CD4-positive, alpha-beta T cell (primary cell): Measurements from ENCODE around the gene SPTBN1. TPM values are rescaled to one million over a fixed set of nuclear protein-coding genes. Genes with fewer than 3 reads are reported as not detected.

Experiments used
- ATAC-seq: fragments of 200-7000 bp; cut with Tn5 transposase; one replicate; pipeline ENCODE4 v1.10.0; 2022; ENCODE audit warnings: mild to moderate bottlenecking; ENCODE audit not compliant: poor library complexity
- CTCF ChIA-PET: fragments of 350-600 bp; sonication (Branson Sonifier 250); formaldehyde crosslinking; loops from one replicate; lab custom pipeline; 2021; ENCODE audit warnings: antibody characterized with exemption, inconsistent platforms; lab: Charles Lee
- POLR2A ChIA-PET: fragments of 350-600 bp; sonication (Branson Sonifier 250); formaldehyde crosslinking; loops from one replicate; lab custom pipeline; 2021; ENCODE audit warnings: antibody characterized with exemption, inconsistent platforms; lab: Charles Lee
- DNase-seq, 14 experiments: peaks; one replicate each; pipeline ENCODE4 v3.0.0-alpha.2; 2013 to 2020; ENCODE audit warnings: mixed read lengths in 2 of 14
- H3K27ac ChIP-seq, 2 donors: one replicate each; pipeline versions ENCODE4 v1.5.1 to v1.7.0; 2013; ENCODE audit warnings: low read length in 2 of 2, low read depth in 1 of 2, mild to moderate bottlenecking in 1 of 2
- H3K27me3 ChIP-seq, 2 experiments: 1 replicate in 1 of 2; 2 replicates in 1 of 2; pipeline versions ENCODE4 v1.6.1 to v1.7.0; 2013; ENCODE audit warnings: low read length in 2 of 2, control low read depth in 1 of 2, mild to moderate bottlenecking in 1 of 2, moderate library complexity in 1 of 2; ENCODE audit not compliant: insufficient read depth in 2 of 2, control insufficient read depth in 1 of 2
- H3K36me3 ChIP-seq: one replicate; pipeline ENCODE4 v1.6.1; 2013; ENCODE audit warnings: low read length, control low read depth; ENCODE audit not compliant: insufficient read depth
- H3K4me1 ChIP-seq: one replicate; pipeline ENCODE4 v1.6.1; 2013; ENCODE audit warnings: low read length, control low read depth; ENCODE audit not compliant: insufficient read depth
- H3K4me3 ChIP-seq: one replicate; pipeline ENCODE4 v1.5.1; 2013; ENCODE audit warnings: mild to moderate bottlenecking, low read length, moderate library complexity
- H3K9me3 ChIP-seq, 2 experiments: 1 replicate in 1 of 2; 2 replicates in 1 of 2; pipeline versions ENCODE4 v1.6.1 to v1.7.0; 2013; ENCODE audit warnings: low read length in 2 of 2, mild to moderate bottlenecking in 2 of 2, control low read depth in 1 of 2, moderate library complexity in 1 of 2; ENCODE audit not compliant: control insufficient read depth in 1 of 2, insufficient read depth in 1 of 2
- H3K27ac Mint-ChIP-seq: one replicate; pipeline ENCODE4 v1.8.0; 2020; ENCODE audit warnings: mixed read lengths
- H3K27me3 Mint-ChIP-seq: one replicate; pipeline ENCODE4 v1.8.0; 2021; ENCODE audit warnings: mixed read lengths
- H3K36me3 Mint-ChIP-seq: one replicate; pipeline ENCODE4 v1.8.0; 2021; ENCODE audit warnings: low read depth, mixed read lengths
- H3K4me1 Mint-ChIP-seq: one replicate; pipeline ENCODE4 v1.8.0; 2021; ENCODE audit warnings: low read depth, mixed read lengths
- H3K4me3 Mint-ChIP-seq: one replicate; pipeline ENCODE4 v1.8.0; 2020; ENCODE audit warnings: mild to moderate bottlenecking, mixed read lengths
- H3K9me3 Mint-ChIP-seq: one replicate; pipeline ENCODE4 v1.8.0; 2020; ENCODE audit warnings: mixed read lengths
- CTCF ChIP-seq: fragments of 200-600 bp; IDR thresholded peaks from one replicate; pipeline ENCODE4 v1.8.0; 2022; ENCODE audit warnings: antibody characterized with exemption, mild to moderate bottlenecking
- intact Hi-C, 2 experiments: fragments of 100-400 bp; cut with DNase I in 1 of 2; cut with micrococcal nuclease in 1 of 2; formaldehyde crosslinking; loops; one replicate each; pipeline versions ENCODE4 v1.15.1 to v1.9.0; 2023 to 2025; cut with DNase I, micrococcal nuclease
- total RNA-seq, 174 experiments: library from RNA in 2 of 174; stranded (reverse) in 2 of 174; gene quantifications; one replicate each; pipeline ENCODE4 v1.2.3 and lab custom pipeline; 2021 to 2026

Gene SPTBN1
- total RNA-seq, 2 experiments from 2014 or later: 156 to 166 TPM

GRCh38 chr2:54423213-54423612 lies 32.9 kb upstream of the SPTBN1 start:
- Histone ChIP-seq H3K27me3 (no peaks in the 10 kb centered on the region), H3K27ac (no peak overlapping the region), H3K4me1 (peaks cover 5% of the 10 kb centered on the region), H3K9me3 (no peaks in the 10 kb centered on the region), H3K36me3 (no peaks in the 10 kb centered on the region), H3K4me3 (no peak overlapping the region)
- CTCF ChIA-PET: interaction anchor here (0.6 to 1.0 kb wide), 2 partner anchors 8 to 203 kb away, joined by 3 read pairs; no protein-coding TSS in a partner anchor
- Mint-ChIP-seq H3K27ac (no peak overlapping the region), H3K9me3 (peaks cover 3% of the 10 kb centered on the region), H3K4me3 (no peak overlapping the region), H3K27me3 (peaks cover 3% of the 10 kb centered on the region), H3K36me3 (no peaks in the 10 kb centered on the region), H3K4me1 (peaks cover 9% of the 10 kb centered on the region)
- intact Hi-C loops: no loop called here
- POLR2A ChIA-PET: no interaction called here
- DNase-seq (no peak), ATAC-seq (no peak)
- TF ChIP-seq CTCF: no peak

GRCh38 chr2:54424555-54425163 lies 31.5 kb upstream of the SPTBN1 start:
- Mint-ChIP-seq H3K36me3 (no peaks in the 10 kb centered on the region), H3K4me1 (peaks cover 9% of the 10 kb centered on the region), H3K27ac (no peak overlapping the region), H3K4me3 (no peak overlapping the region), H3K9me3 (peaks cover 3% of the 10 kb centered on the region), H3K27me3 (no peaks in the 10 kb centered on the region)
- peaks cover 5% of the 10 kb centered on the region for H3K4me1 ChIP-seq
- ChIA-PET CTCF (no interaction called here), POLR2A (no interaction called here)
- no peaks in the 10 kb centered on the region for H3K36me3 ChIP-seq
- H3K27ac ChIP-seq: no peak overlapping the region
- intact Hi-C loops: no loop called here
- H3K9me3 ChIP-seq: no peaks in the 10 kb centered on the region
- TF ChIP-seq CTCF: no peak
- H3K27me3 ChIP-seq: no peaks in the 10 kb centered on the region
- ATAC-seq (no peak), DNase-seq (no peak)
- no peak overlapping the region for H3K4me3 ChIP-seq

GRCh38 chr2:54428108-54428831 lies 27.9 kb upstream of the SPTBN1 start:
- Mint-ChIP-seq H3K27me3 (no peaks in the 10 kb centered on the region), H3K27ac (no peak overlapping the region), H3K4me1 (peaks cover 4% of the 10 kb centered on the region), H3K36me3 (no peaks in the 10 kb centered on the region), H3K9me3 (no peaks in the 10 kb centered on the region), H3K4me3 (no peak overlapping the region)
- no peak for TF ChIP-seq CTCF
- POLR2A ChIA-PET: no interaction called here
- Histone ChIP-seq H3K4me3 (no peak overlapping the region), H3K9me3 (no peaks in the 10 kb centered on the region), H3K36me3 (no peaks in the 10 kb centered on the region), H3K4me1 (peaks cover 5% of the 10 kb centered on the region), H3K27ac (no peak overlapping the region), H3K27me3 (no peaks in the 10 kb centered on the region)
- DNase-seq: no peak
- no peak for ATAC-seq
- CTCF ChIA-PET: no interaction called here
- intact Hi-C loops: no loop called here
